HepG2 (cell line): ENCODE data around the gene SYT7. TPM values are rescaled to one million over a fixed set of nuclear protein-coding genes. Genes with fewer than 3 reads are reported as not detected.
A peak's percentile ranks its signal among the peaks of the same experiment; 100 is the strongest.

Source experiments
- HIC2 ChIP-seq: sonication (generic); formaldehyde crosslinking; IDR thresholded peaks from 2 replicates; pipeline ENCODE4 v1.9.0; 2022; ENCODE audit warnings: low read depth, missing genetic modification reagents
- HNF1B ChIP-seq: sonication (generic); formaldehyde crosslinking; IDR thresholded peaks from 2 replicates; pipeline ENCODE4 v1.5.1; 2020; ENCODE audit warnings: mild to moderate bottlenecking, moderate library complexity, missing genetic modification reagents
- IRF2 ChIP-seq: IDR thresholded peaks from 2 replicates; pipeline ENCODE4 v1.6.1; 2018; ENCODE audit warnings: missing genetic modification reagents, missing compliant biosample characterization
- MIER2 ChIP-seq: IDR thresholded peaks from 2 replicates; pipeline ENCODE4 v1.6.1; 2016; ENCODE audit warnings: missing biosample characterization, missing genetic modification reagents
- MLXIP ChIP-seq: sonication (generic); formaldehyde crosslinking; IDR thresholded peaks from 2 replicates; pipeline ENCODE4 v1.9.0; 2021; ENCODE audit warnings: missing genetic modification reagents, borderline replicate concordance
- PAXIP1 ChIP-seq: sonication (generic); formaldehyde crosslinking; conservative IDR thresholded peaks from 2 replicates; pipeline ENCODE4 v1.4.0; 2020; ENCODE audit warnings: mild to moderate bottlenecking, missing genetic modification reagents, moderate library complexity
- RXRB ChIP-seq: IDR thresholded peaks from 2 replicates; pipeline ENCODE4 v1.6.1; 2016; ENCODE audit warnings: borderline replicate concordance, missing genetic modification reagents, missing compliant biosample characterization
- SPEN ChIP-seq: sonication (generic); formaldehyde crosslinking; IDR thresholded peaks from 2 replicates; pipeline ENCODE4 v1.5.1; 2020; ENCODE audit warnings: low read depth, mild to moderate bottlenecking, missing genetic modification reagents
- TBX2 ChIP-seq: sonication (generic); formaldehyde crosslinking; IDR thresholded peaks from 2 replicates; pipeline ENCODE4 v1.5.0; 2020; ENCODE audit warnings: missing genetic modification reagents, mild to moderate bottlenecking, borderline replicate concordance
- ZNF124 ChIP-seq: sonication (generic); formaldehyde crosslinking; IDR thresholded peaks from 2 replicates; pipeline ENCODE4 v1.4.0; 2020; ENCODE audit warnings: missing genetic modification reagents
- ZNF335 ChIP-seq: sonication (generic); formaldehyde crosslinking; IDR thresholded peaks from 2 replicates; pipeline ENCODE4 v1.4.0; 2020; ENCODE audit warnings: missing genetic modification reagents
- ZNF512B ChIP-seq: sonication (generic); formaldehyde crosslinking; IDR thresholded peaks from 2 replicates; pipeline ENCODE4 v1.5.1; 2020; ENCODE audit warnings: missing genetic modification reagents, mild to moderate bottlenecking, borderline replicate concordance
- ZNF614 ChIP-seq: IDR thresholded peaks from 2 replicates; pipeline ENCODE4 v1.6.1; 2018; ENCODE audit warnings: missing biosample characterization, missing genetic modification reagents, inconsistent platforms, borderline replicate concordance
- ZNF772 ChIP-seq: sonication (generic); formaldehyde crosslinking; IDR thresholded peaks from 2 replicates; pipeline ENCODE4 v1.5.0; 2020; ENCODE audit warnings: mild to moderate bottlenecking, missing genetic modification reagents
- ZNF879 ChIP-seq: sonication (generic); formaldehyde crosslinking; IDR thresholded peaks from 2 replicates; pipeline ENCODE4 v1.8.1; 2023; ENCODE audit warnings: missing genetic modification reagents
- polyA plus RNA-seq, 8 experiments: library from polyadenylated mRNA; depleted of rRNA in 3 of 8; stranded (reverse) in 7 of 8; unstranded in 1 of 8; fragments of >200 nt; fragmentation: Illumina TruSeq in 4 of 8; extraction: Trizol in 4 of 8; gene quantifications; 2 replicates each; pipeline versions ENCODE4 v1.2.1 to v1.2.3, GENCODE V29; 2011 to 2016; ENCODE audit warnings: low read depth in 4 of 8, missing spikeins in 1 of 8, mixed read lengths in 1 of 8; ENCODE audit not compliant: insufficient read depth in 1 of 8
- total RNA-seq, 5 experiments: library from RNA; depleted of rRNA; stranded (reverse); fragments of >200 nt; fragmentation: Illumina TruSeq; extraction: Trizol; gene quantifications; 2 replicates each; pipeline ENCODE4 v1.2.3, GENCODE V29; 2016; ENCODE audit warnings: low read depth in 1 of 5

The SYT7 gene
- total and polyA plus RNA-seq, 2 of the 13 experiments (the other 11 are each of a cell fraction or from before 2014, with no cell fraction given) = 1.4 to 4.4 TPM

GRCh38 chr11:61601512-61601911 lies 20.6 kb upstream of the SYT7 start (continued):
- peak; percentile 64; the same call in 1 of the 2 replicates for TF ChIP-seq ZNF124 (CRISPR knock-in tag)
- 0 out of 2 replicates have a peak, but pooled peaks have one; percentile 36 for TF ChIP-seq RXRB (CRISPR knock-in tag)
- TF ChIP-seq MIER2 (CRISPR knock-in tag) = peak; percentile 75
- no peak for TF ChIP-seq MLXIP (CRISPR knock-in tag)
- TF ChIP-seq ZNF512B (CRISPR knock-in tag) = no peak
- 0 out of 2 replicates have a peak, but pooled peaks have one; percentile 60 for TF ChIP-seq HNF1B (CRISPR knock-in tag)
- TF ChIP-seq IRF2 (CRISPR knock-in tag) = peak; percentile 62; the same call in 1 of the 2 replicates
- TF ChIP-seq SPEN (CRISPR knock-in tag) = peak; percentile 66; the same call in 1 of the 2 replicates
- TF ChIP-seq ZNF772 (CRISPR knock-in tag) = 0 out of 2 replicates have a peak, but pooled peaks have one; percentile 65
- 0 out of 2 replicates have a peak, but pooled peaks have one; percentile 57 for TF ChIP-seq ZNF335 (CRISPR knock-in tag)
- TF ChIP-seq PAXIP1 (CRISPR knock-in tag) = 0 out of 2 replicates have a peak, but pooled peaks have one; percentile 26
- TF ChIP-seq ZNF879 (CRISPR knock-in tag) = no peak
- peak; percentile 64; the same call in 1 of the 2 replicates for TF ChIP-seq HIC2 (CRISPR knock-in tag)
- peak; percentile 51; the same call in 1 of the 2 replicates for TF ChIP-seq TBX2 (CRISPR knock-in tag)
- TF ChIP-seq ZNF614 (CRISPR knock-in tag) = 0 out of 2 replicates have a peak, but pooled peaks have one; percentile 53
